WTC11 (cell line): ENCODE results near the gene GNG13. TPM values are rescaled to one million over a fixed set of nuclear protein-coding genes. Genes with fewer than 3 reads are reported as not detected.

Source experiments
- ATAC-seq: fragments of 200-7000 bp; cut with Tn5 transposase; 2 replicates; pipeline ENCODE4 v1.10.0; 2021; ENCODE audit warnings: mild to moderate bottlenecking, moderate library complexity
- CTCF ChIA-PET: fragments of 300-600 bp; sonication (Branson Sonifier 250); formaldehyde crosslinking; loops from one replicate; lab custom pipeline; 2021; ENCODE audit warnings: antibody characterized with exemption; lab: Charles Lee
- POLR2A ChIA-PET: fragments of 350-600 bp; sonication (Branson Sonifier 250); formaldehyde crosslinking; loops from one replicate; lab custom pipeline; 2021; ENCODE audit warnings: antibody characterized with exemption; lab: Charles Lee
- DNase-seq: peaks from one replicate; pipeline ENCODE4 v3.0.0; 2021; ENCODE audit warnings: low spot score
- H3K27ac Mint-ChIP-seq: 2 replicates; pipeline ENCODE4 v1.8.0; 2021; ENCODE audit warnings: mixed read lengths
- H3K27me3 Mint-ChIP-seq: 2 replicates; pipeline ENCODE4 v1.8.0; 2021; ENCODE audit warnings: low read depth, mild to moderate bottlenecking, moderate library complexity, mixed read lengths
- H3K36me3 Mint-ChIP-seq: 2 replicates; pipeline ENCODE4 v1.8.0; 2021; ENCODE audit warnings: mixed read lengths
- H3K4me1 Mint-ChIP-seq: 2 replicates; pipeline ENCODE4 v1.8.0; 2022; ENCODE audit warnings: mixed read lengths
- H3K4me3 Mint-ChIP-seq: 2 replicates; pipeline ENCODE4 v1.8.0; 2021; ENCODE audit warnings: mild to moderate bottlenecking, moderate library complexity, mixed read lengths
- H3K9me3 Mint-ChIP-seq: 2 replicates; pipeline ENCODE4 v1.8.0; 2021; ENCODE audit warnings: mixed read lengths
- ATF1 ChIP-seq: sonication (generic); formaldehyde crosslinking; IDR thresholded peaks from 2 replicates; pipeline ENCODE4 v1.8.1; 2023; ENCODE audit warnings: mild to moderate bottlenecking, moderate library complexity, missing genetic modification reagents
- ATF3 ChIP-seq: sonication (generic); formaldehyde crosslinking; conservative IDR thresholded peaks from 2 replicates; pipeline ENCODE4 v1.8.1; 2022; ENCODE audit warnings: mild to moderate bottlenecking, missing genetic modification reagents
- CDX4 ChIP-seq: fragments of 250-450 bp; sonication (Bioruptor Pico); IDR thresholded peaks from 2 replicates; pipeline ENCODE4 v1.9.0; 2021; ENCODE audit warnings: moderate library complexity, mild to moderate bottlenecking, inconsistent platforms, borderline replicate concordance
- ESRRA ChIP-seq: sonication (generic); formaldehyde crosslinking; IDR thresholded peaks from 2 replicates; pipeline ENCODE4 v1.8.1; 2022; ENCODE audit warnings: mild to moderate bottlenecking, missing genetic modification reagents, borderline replicate concordance
- GTF2I ChIP-seq: fragments of 250-450 bp; sonication (Bioruptor Pico); conservative IDR thresholded peaks from 2 replicates; pipeline ENCODE4 v1.4.0; 2021; ENCODE audit warnings: mild to moderate bottlenecking
- MLX ChIP-seq: sonication (generic); formaldehyde crosslinking; IDR thresholded peaks from 2 replicates; pipeline ENCODE4 v1.8.1; 2023; ENCODE audit warnings: mild to moderate bottlenecking, missing genetic modification reagents, moderate library complexity
- MXD4 ChIP-seq: fragments of 250-450 bp; sonication (Bioruptor Pico); IDR thresholded peaks from 2 replicates; pipeline ENCODE4 v1.8.0; 2021; ENCODE audit warnings: mild to moderate bottlenecking, moderate library complexity, borderline replicate concordance
- NFE2L1 ChIP-seq: sonication (generic); formaldehyde crosslinking; IDR thresholded peaks from 2 replicates; pipeline ENCODE4 v1.8.1; 2023; ENCODE audit warnings: missing genetic modification reagents
- NR2C2 ChIP-seq: sonication (generic); formaldehyde crosslinking; IDR thresholded peaks from 2 replicates; pipeline ENCODE4 v1.8.0; 2022; ENCODE audit warnings: mild to moderate bottlenecking, missing genetic modification reagents
- PRRX2 ChIP-seq: fragments of 250-450 bp; sonication (Bioruptor Pico); IDR thresholded peaks from 2 replicates; pipeline ENCODE4 v1.8.0; 2021; ENCODE audit warnings: mild to moderate bottlenecking
- TCF7 ChIP-seq: sonication (generic); formaldehyde crosslinking; IDR thresholded peaks from 2 replicates; pipeline ENCODE4 v1.8.0; 2022; ENCODE audit warnings: mild to moderate bottlenecking, low read depth, missing genetic modification reagents, moderate library complexity
- TEAD1 ChIP-seq: sonication (generic); formaldehyde crosslinking; IDR thresholded peaks from 2 replicates; pipeline ENCODE4 v1.8.0; 2022; ENCODE audit warnings: mild to moderate bottlenecking, missing genetic modification reagents
- TEAD4 ChIP-seq: sonication (generic); formaldehyde crosslinking; IDR thresholded peaks from 2 replicates; pipeline ENCODE4 v1.8.0; 2022; ENCODE audit warnings: mild to moderate bottlenecking, missing genetic modification reagents
- ZNF138 ChIP-seq: sonication (generic); formaldehyde crosslinking; conservative IDR thresholded peaks from 2 replicates; pipeline ENCODE4 v1.8.1; 2022; ENCODE audit warnings: mild to moderate bottlenecking, moderate library complexity, missing genetic modification reagents
- total RNA-seq: library from RNA; stranded (reverse); gene quantifications from 3 replicates; pipeline ENCODE4 v1.2.3, GENCODE V29; 2021
- TF ChIP-seq, protein P1 (sequence below): fragments of 250-450 bp; sonication (Bioruptor Pico); conservative IDR thresholded peaks from 2 replicates; pipeline ENCODE4 v1.9.0; 2021; ENCODE audit warnings: mild to moderate bottlenecking
- TF ChIP-seq, protein P2 (sequence below): sonication (generic); formaldehyde crosslinking; IDR thresholded peaks from 2 replicates; pipeline ENCODE4 v1.8.1; 2023; ENCODE audit warnings: mild to moderate bottlenecking, moderate library complexity, missing genetic modification reagents
- TF ChIP-seq, protein P3 (sequence below): sonication (generic); formaldehyde crosslinking; conservative IDR thresholded peaks from 2 replicates; pipeline ENCODE4 v1.8.1; 2023; ENCODE audit warnings: mild to moderate bottlenecking, low read depth, missing genetic modification reagents, moderate library complexity
- TF ChIP-seq, protein P4 (sequence below): sonication (generic); formaldehyde crosslinking; IDR thresholded peaks from 2 replicates; pipeline ENCODE4 v1.8.0; 2023; ENCODE audit warnings: missing genetic modification reagents

The GNG13 gene
- total RNA-seq, 1 experiment from 2014 or later = not detected

GRCh38 chr16:840561-841454, 40.3 kb upstream of the GNG13 start:
- Mint-ChIP-seq H3K27me3 (peaks cover 11% of the 10 kb centered on the region), H3K4me1 (peaks cover 2% of the 10 kb centered on the region; the same call in 1 of the 2 replicates), H3K36me3 (peaks cover 9% of the 10 kb centered on the region), H3K27ac (no peak overlapping the region), H3K9me3 (peaks cover 13% of the 10 kb centered on the region), H3K4me3 (no peak overlapping the region)
- DNase-seq = no peak
- no peak for ATAC-seq
- ChIA-PET POLR2A (no interaction called here), CTCF (interaction anchor here (0.6 kb wide), 1 partner anchor 134 kb away, joined by 4 read pairs; no protein-coding TSS in a partner anchor)
- TF ChIP-seq GTF2I (CRISPR knock-in tag) (no peak), ESRRA (CRISPR knock-in tag) (no peak), TEAD1 (CRISPR knock-in tag) (no peak), NFE2L1 (CRISPR knock-in tag) (no peak), MXD4 (CRISPR knock-in tag) (no peak), PRRX2 (no peak), ATF1 (no peak), ZNF138 (CRISPR knock-in tag) (no peak), MLX (CRISPR knock-in tag) (no peak), TCF7 (CRISPR knock-in tag) (no peak), ATF3 (CRISPR knock-in tag) (no peak), TEAD4 (CRISPR knock-in tag) (no peak), NR2C2 (CRISPR knock-in tag) (no peak), CDX4 (CRISPR knock-in tag) (no peak)
- TF ChIP-seq, protein P1, sequence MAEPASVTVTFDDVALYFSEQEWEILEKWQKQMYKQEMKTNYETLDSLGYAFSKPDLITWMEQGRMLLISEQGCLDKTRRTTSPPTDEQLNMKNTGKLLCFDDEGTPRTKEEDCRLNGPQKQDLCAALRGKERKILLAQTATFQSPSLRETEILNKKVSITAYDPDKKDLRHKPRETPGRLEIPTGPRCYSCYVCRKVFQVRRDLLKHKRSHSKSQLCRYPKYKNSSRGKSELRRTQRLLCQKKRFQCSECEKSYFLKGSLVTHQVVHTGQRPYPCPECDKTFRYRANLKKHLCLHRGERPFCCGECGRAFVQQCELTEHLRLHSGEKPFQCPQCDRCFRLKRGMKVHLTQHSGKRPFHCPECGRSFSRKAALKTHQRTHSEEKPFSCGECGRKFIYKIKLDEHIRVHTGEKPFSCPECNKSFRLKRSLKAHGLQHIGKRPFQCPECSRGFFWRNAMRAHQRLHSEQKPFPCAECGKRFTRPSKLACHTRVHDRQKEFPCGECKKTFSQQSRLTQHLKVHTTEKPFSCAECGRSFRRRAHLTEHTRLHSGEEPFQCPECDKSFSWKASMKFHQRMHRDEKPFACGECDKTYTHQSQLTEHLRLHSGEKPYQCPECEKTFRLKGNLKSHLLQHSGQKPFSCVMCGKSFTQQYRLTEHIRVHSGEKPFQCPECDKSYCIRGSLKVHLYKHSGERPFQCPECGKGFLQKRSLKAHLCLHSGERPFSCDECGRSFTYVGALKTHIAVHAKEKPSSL = no peak
- TF ChIP-seq, protein P2, sequence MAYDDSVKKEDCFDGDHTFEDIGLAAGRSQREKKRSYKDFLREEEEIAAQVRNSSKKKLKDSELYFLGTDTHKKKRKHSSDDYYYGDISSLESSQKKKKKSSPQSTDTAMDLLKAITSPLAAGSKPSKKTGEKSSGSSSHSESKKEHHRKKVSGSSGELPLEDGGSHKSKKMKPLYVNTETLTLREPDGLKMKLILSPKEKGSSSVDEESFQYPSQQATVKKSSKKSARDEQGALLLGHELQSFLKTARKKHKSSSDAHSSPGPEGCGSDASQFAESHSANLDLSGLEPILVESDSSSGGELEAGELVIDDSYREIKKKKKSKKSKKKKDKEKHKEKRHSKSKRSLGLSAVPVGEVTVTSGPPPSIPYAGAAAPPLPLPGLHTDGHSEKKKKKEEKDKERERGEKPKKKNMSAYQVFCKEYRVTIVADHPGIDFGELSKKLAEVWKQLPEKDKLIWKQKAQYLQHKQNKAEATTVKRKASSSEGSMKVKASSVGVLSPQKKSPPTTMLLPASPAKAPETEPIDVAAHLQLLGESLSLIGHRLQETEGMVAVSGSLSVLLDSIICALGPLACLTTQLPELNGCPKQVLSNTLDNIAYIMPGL = no peak
- TF ChIP-seq, protein P3, sequence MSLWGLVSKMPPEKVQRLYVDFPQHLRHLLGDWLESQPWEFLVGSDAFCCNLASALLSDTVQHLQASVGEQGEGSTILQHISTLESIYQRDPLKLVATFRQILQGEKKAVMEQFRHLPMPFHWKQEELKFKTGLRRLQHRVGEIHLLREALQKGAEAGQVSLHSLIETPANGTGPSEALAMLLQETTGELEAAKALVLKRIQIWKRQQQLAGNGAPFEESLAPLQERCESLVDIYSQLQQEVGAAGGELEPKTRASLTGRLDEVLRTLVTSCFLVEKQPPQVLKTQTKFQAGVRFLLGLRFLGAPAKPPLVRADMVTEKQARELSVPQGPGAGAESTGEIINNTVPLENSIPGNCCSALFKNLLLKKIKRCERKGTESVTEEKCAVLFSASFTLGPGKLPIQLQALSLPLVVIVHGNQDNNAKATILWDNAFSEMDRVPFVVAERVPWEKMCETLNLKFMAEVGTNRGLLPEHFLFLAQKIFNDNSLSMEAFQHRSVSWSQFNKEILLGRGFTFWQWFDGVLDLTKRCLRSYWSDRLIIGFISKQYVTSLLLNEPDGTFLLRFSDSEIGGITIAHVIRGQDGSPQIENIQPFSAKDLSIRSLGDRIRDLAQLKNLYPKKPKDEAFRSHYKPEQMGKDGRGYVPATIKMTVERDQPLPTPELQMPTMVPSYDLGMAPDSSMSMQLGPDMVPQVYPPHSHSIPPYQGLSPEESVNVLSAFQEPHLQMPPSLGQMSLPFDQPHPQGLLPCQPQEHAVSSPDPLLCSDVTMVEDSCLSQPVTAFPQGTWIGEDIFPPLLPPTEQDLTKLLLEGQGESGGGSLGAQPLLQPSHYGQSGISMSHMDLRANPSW (CRISPR knock-in tag) = no peak
- TF ChIP-seq, protein P4, sequence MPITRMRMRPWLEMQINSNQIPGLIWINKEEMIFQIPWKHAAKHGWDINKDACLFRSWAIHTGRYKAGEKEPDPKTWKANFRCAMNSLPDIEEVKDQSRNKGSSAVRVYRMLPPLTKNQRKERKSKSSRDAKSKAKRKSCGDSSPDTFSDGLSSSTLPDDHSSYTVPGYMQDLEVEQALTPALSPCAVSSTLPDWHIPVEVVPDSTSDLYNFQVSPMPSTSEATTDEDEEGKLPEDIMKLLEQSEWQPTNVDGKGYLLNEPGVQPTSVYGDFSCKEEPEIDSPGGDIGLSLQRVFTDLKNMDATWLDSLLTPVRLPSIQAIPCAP (CRISPR knock-in tag) = no peak
